B cell (primary cell): ENCODE measurements around the gene TLCD3B. TPM values are rescaled to one million over a fixed set of nuclear protein-coding genes. Genes with fewer than 3 reads are reported as not detected.

Experiments
- ATAC-seq: fragments of 200-7000 bp; cut with Tn5 transposase; one replicate; pipeline ENCODE4 v1.10.0; 2021; ENCODE audit warnings: low read depth, mild to moderate bottlenecking, moderate number of reproducible peaks, moderate library complexity
- CTCF ChIA-PET: fragments of 350-600 bp; sonication (Branson Sonifier 250); formaldehyde crosslinking; loops from one replicate; lab custom pipeline; 2021; ENCODE audit warnings: antibody characterized with exemption, inconsistent platforms; lab: Charles Lee
- POLR2A ChIA-PET: fragments of 350-600 bp; sonication (Branson Sonifier 250); formaldehyde crosslinking; loops from one replicate; lab custom pipeline; 2021; ENCODE audit warnings: antibody characterized with exemption; lab: Charles Lee
- DNase-seq: peaks from one replicate; pipeline ENCODE4 v3.0.0; 2013
- H2AFZ ChIP-seq: 2 replicates; pipeline ENCODE4 v1.6.1; 2012; ENCODE audit warnings: mild to moderate bottlenecking, low read depth, low read length; ENCODE audit not compliant: insufficient read depth, poor library complexity, severe bottlenecking
- H3K27ac ChIP-seq, 2 donors: 1 replicate in 1 of 2; 2 replicates in 1 of 2; pipeline ENCODE4 v1.5.1; 2012 to 2013; ENCODE audit warnings: low read length in 2 of 2, mild to moderate bottlenecking in 2 of 2, moderate library complexity in 1 of 2
- H3K27me3 ChIP-seq, 4 experiments: fragments of 200-600 bp in 1 of 4; sonication (generic) in 1 of 4; replicated peaks in 1 of 4; 1 replicate in 2 of 4; 2 replicates in 2 of 4; pipeline versions ENCODE4 v1.6.1 to v1.7.0; 2013 to 2016; ENCODE audit warnings: low read length in 3 of 4, mild to moderate bottlenecking in 2 of 4, mixed read lengths in 1 of 4, moderate library complexity in 1 of 4; ENCODE audit not compliant: insufficient read depth in 4 of 4, control insufficient read depth in 3 of 4; ENCODE audit errors: control extremely low read depth in 1 of 4
- H3K36me3 ChIP-seq, 2 experiments: replicated peaks in 1 of 2; 1 replicate in 1 of 2; 2 replicates in 1 of 2; pipeline versions ENCODE4 v1.6.1 to v1.7.1; 2013; ENCODE audit warnings: low read length in 1 of 2; ENCODE audit not compliant: insufficient read depth in 2 of 2, control insufficient read depth in 1 of 2; ENCODE audit errors: control extremely low read depth in 1 of 2, extremely low read depth in 1 of 2
- H3K4me1 ChIP-seq, 2 donors: fragments of 200-600 bp in 1 of 2; sonication (generic) in 1 of 2; 1 replicate in 1 of 2; 2 replicates in 1 of 2; pipeline versions ENCODE4 v1.5.1 to v1.6.1; 2013 to 2017; ENCODE audit warnings: low read length in 2 of 2; ENCODE audit not compliant: control insufficient read depth in 2 of 2, insufficient read depth in 2 of 2
- H3K4me2 ChIP-seq: replicated peaks from 2 replicates; pipeline ENCODE3; 2012; ENCODE audit warnings: mild to moderate bottlenecking, low read depth, low read length; ENCODE audit not compliant: poor library complexity, severe bottlenecking
- H3K4me3 ChIP-seq, 5 experiments: fragments of 200-600 bp in 1 of 5; sonication (generic) in 1 of 5; 1 replicate in 3 of 5; 2 replicates in 2 of 5; pipeline versions ENCODE4 v1.5.1 to v1.7.0; 2011 to 2016; ENCODE audit warnings: low read length in 4 of 5, mild to moderate bottlenecking in 4 of 5, low read depth in 2 of 5, control low read depth in 1 of 5, moderate library complexity in 1 of 5; ENCODE audit not compliant: insufficient read depth in 1 of 5; ENCODE audit errors: control extremely low read depth in 1 of 5, extremely low read depth in 1 of 5
- H3K79me2 ChIP-seq: fragments of 200-600 bp; sonication (generic); one replicate; pipeline ENCODE4 v1.6.0; 2016; ENCODE audit warnings: low read length; ENCODE audit not compliant: control insufficient read depth, insufficient read depth
- H3K9ac ChIP-seq: fragments of 200-600 bp; sonication (generic); 2 replicates; pipeline ENCODE4 v1.6.1; 2017; ENCODE audit warnings: mild to moderate bottlenecking, low read length, moderate library complexity
- H3K9me3 ChIP-seq, 3 donors: one replicate each; pipeline versions ENCODE4 v1.6.1 to v1.7.1; 2013; ENCODE audit warnings: low read length in 2 of 3; ENCODE audit not compliant: control insufficient read depth in 2 of 3, insufficient read depth in 1 of 3; ENCODE audit errors: control extremely low read depth in 1 of 3
- H4K20me1 ChIP-seq: 2 replicates; pipeline ENCODE4 v1.6.0; 2012; ENCODE audit warnings: mild to moderate bottlenecking, low read length; ENCODE audit not compliant: insufficient read depth, control insufficient read depth, poor library complexity, severe bottlenecking
- H3K27ac Mint-ChIP-seq: one replicate; pipeline ENCODE4 v1.8.0; 2021; ENCODE audit warnings: mixed read lengths
- H3K27me3 Mint-ChIP-seq: one replicate; pipeline ENCODE4 v1.8.0; 2021; ENCODE audit warnings: mixed read lengths
- H3K4me1 Mint-ChIP-seq: one replicate; pipeline ENCODE4 v1.8.0; 2021; ENCODE audit warnings: mixed read lengths
- H3K4me3 Mint-ChIP-seq: one replicate; pipeline ENCODE4 v1.8.0; 2021; ENCODE audit warnings: mixed read lengths
- H3K9me3 Mint-ChIP-seq: one replicate; pipeline ENCODE4 v1.8.0; 2022; ENCODE audit warnings: mixed read lengths; ENCODE audit not compliant: insufficient read depth
- EZH2 ChIP-seq: IDR thresholded peaks from 2 replicates; pipeline ENCODE4 v1.6.1; 2012; ENCODE audit warnings: borderline replicate concordance, low read depth, mild to moderate bottlenecking, moderate library complexity, low read length; ENCODE audit not compliant: insufficient read depth, poor library complexity, severe bottlenecking
- WGBS: methylation state at CpG from one replicate; pipeline ENCODE4 v1.1.5; 2013; ENCODE audit warnings: missing lambda C conversion rate; ENCODE audit not compliant: insufficient coverage; 5-methylcytosine and 5-hydroxymethylcytosine counted together
- intact Hi-C: fragments of 100-400 bp; cut with micrococcal nuclease; formaldehyde crosslinking; loops from one replicate; pipeline ENCODE4 v1.10.0; 2022
- polyA plus RNA-seq: library from polyadenylated mRNA; depleted of rRNA; stranded (reverse); fragments of >200 nt; gene quantifications from 2 replicates; pipeline ENCODE4 v1.2.3, GENCODE V29; 2012
- total RNA-seq, 2 donors: library from RNA; stranded (reverse); fragments of 120-200 nt in 1 of 2; gene quantifications; 1 replicate in 1 of 2; 2 replicates in 1 of 2; pipeline versions ENCODE4 v1.2.3 to v1.2.4, GENCODE V29; 2013 to 2022
- TF ChIP-seq, protein P1 (sequence below): fragments of 200-600 bp; IDR thresholded peaks from one replicate; pipeline ENCODE4 v1.8.0; 2022; ENCODE audit warnings: antibody characterized with exemption, mild to moderate bottlenecking

The TLCD3B gene
- total and polyA plus RNA-seq, 2 donors (not counting 1 experiment from before 2014, with no cell fraction given): not detected

DNA sequence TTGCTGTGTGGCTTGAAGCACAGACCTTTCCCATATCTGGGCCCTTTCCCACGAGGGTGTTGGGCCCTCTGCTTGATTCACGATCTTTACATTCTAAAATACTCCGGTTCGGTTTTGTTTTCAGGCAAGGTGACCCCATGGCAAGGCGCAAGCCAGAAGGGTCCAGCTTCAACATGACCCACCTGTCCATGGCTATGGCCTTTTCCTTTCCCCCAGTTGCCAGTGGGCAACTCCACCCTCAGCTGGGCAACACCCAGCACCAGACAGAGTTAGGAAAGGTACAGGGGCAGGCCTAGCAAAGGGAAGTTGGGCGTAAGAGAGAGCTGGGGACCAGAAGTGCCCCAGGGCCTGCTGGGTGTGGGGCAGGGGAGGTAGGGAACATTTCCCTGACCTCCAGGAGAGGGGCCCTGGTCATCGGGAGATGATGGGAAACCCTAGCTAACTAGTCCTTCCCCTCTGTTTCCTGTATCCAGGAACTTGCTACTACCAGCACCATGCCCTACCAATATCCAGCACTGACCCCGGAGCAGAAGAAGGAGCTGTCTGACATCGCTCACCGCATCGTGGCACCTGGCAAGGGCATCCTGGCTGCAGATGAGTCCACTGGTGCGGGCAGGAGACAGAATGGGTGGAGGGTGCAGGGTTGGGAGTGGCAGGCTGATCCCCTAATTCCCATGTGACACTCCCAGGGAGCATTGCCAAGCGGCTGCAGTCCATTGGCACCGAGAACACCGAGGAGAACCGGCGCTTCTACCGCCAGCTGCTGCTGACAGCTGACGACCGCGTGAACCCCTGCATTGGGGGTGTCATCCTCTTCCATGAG lies 35.9 kb upstream of the TLCD3B start:
- H4K20me1 ChIP-seq: peaks cover 48% of the 10 kb centered on the region
- 85% methylated on average over 10 of the region's 21 CpGs for WGBS
- no peaks in the 10 kb centered on the region for H3K27me3 Mint-ChIP-seq
- H3K79me2 ChIP-seq: peaks cover 53% of the 10 kb centered on the region
- no peaks in the 10 kb centered on the region for H3K27me3 ChIP-seq
- peaks cover 31% of the 10 kb centered on the region for H3K4me1 Mint-ChIP-seq
- POLR2A ChIA-PET: interaction anchor here (0.6 to 3.0 kb wide), 6 partner anchors 10 to 1755 kb away, joined by 3 to 61 read pairs (median 7); partner anchors contain the start of genes CORO1A, TBX6 and YPEL3
- H3K4me3 Mint-ChIP-seq: peak overlapping the region; percentile 100
- peak overlapping the region; percentile 82 to 88 for H3K27ac ChIP-seq
- DNase-seq (no peak), ATAC-seq (no peak)
- CTCF ChIA-PET: interaction anchor here (0.6 to 3.4 kb wide), 8 partner anchors 10 to 46 kb away, joined by 3 to 18 read pairs (median 4); partner anchors contain the start of genes GDPD3, TBX6 and YPEL3
- TF ChIP-seq, protein P1, sequence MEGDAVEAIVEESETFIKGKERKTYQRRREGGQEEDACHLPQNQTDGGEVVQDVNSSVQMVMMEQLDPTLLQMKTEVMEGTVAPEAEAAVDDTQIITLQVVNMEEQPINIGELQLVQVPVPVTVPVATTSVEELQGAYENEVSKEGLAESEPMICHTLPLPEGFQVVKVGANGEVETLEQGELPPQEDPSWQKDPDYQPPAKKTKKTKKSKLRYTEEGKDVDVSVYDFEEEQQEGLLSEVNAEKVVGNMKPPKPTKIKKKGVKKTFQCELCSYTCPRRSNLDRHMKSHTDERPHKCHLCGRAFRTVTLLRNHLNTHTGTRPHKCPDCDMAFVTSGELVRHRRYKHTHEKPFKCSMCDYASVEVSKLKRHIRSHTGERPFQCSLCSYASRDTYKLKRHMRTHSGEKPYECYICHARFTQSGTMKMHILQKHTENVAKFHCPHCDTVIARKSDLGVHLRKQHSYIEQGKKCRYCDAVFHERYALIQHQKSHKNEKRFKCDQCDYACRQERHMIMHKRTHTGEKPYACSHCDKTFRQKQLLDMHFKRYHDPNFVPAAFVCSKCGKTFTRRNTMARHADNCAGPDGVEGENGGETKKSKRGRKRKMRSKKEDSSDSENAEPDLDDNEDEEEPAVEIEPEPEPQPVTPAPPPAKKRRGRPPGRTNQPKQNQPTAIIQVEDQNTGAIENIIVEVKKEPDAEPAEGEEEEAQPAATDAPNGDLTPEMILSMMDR: no peak
- TF ChIP-seq EZH2: no peak
- no peaks in the 10 kb centered on the region for H3K9me3 Mint-ChIP-seq
- H3K4me3 ChIP-seq: peak overlapping the region; percentile 64 to 96 (median 87)
- H3K9ac ChIP-seq: peak overlapping the region; percentile 73
- no peak overlapping the region for H2AFZ ChIP-seq
- intact Hi-C loops: loop anchor here (10.0 kb wide), 2 partner anchors 308 to 628 kb away; partner anchors contain the start of genes MYL11, SRCAP and TBC1D10B
- H3K36me3 ChIP-seq: peaks cover 15 to 48% of the 10 kb centered on the region in 2 experiments
- H3K4me2 ChIP-seq: peak overlapping the region; percentile 95
- no peaks in the 10 kb centered on the region for H3K9me3 ChIP-seq
- H3K4me1 ChIP-seq: peaks cover 16 to 42% of the 10 kb centered on the region in 2 donors
- H3K27ac Mint-ChIP-seq: peak overlapping the region; percentile 99
